Testis (tissue), 2 donors: ENCODE data around the gene PPP1R3A.

Experiments used
- CTCF ChIP-seq, 3 experiments: fragments of 450-650 bp in 2 of 3; fragments of 200-600 bp in 1 of 3; sonication (generic) in 1 of 3; IDR thresholded peaks; one replicate each; pipeline ENCODE4 v1.5.1; 2016 to 2019; ENCODE audit warnings: antibody characterized with exemption in 3 of 3, mild to moderate bottlenecking in 2 of 3, moderate library complexity in 1 of 3
- POLR2A ChIP-seq: fragments of 450-650 bp; IDR thresholded peaks from one replicate; pipeline ENCODE4 v1.6.1; 2017; ENCODE audit warnings: antibody characterized with exemption, mild to moderate bottlenecking, moderate library complexity

- no peak for TF ChIP-seq CTCF (IDR thresholded peaks at IDR 0.05)
- no peak for TF ChIP-seq POLR2A
Observed at GRCh38 chr7:113953553-113953952, 34.7 kb upstream of the PPP1R3A start.
